GM18519 (cell line): ENCODE data around the gene RNU4-1.
"Not testable (repeated sequence)": the region's sequence is repeated elsewhere in the genome, so short reads cannot be mapped to it uniquely, and the experiment has no call there.

Source experiments
- ATAC-seq: cut with Tn5 transposase; IDR thresholded peaks from one replicate; pipeline ENCODE4 v1.9.1; 2021; ENCODE audit warnings: mild to moderate bottlenecking, moderate library complexity; ENCODE audit not compliant: unreplicated experiment, low FRiP score

RNU4-1 gene

DNA sequence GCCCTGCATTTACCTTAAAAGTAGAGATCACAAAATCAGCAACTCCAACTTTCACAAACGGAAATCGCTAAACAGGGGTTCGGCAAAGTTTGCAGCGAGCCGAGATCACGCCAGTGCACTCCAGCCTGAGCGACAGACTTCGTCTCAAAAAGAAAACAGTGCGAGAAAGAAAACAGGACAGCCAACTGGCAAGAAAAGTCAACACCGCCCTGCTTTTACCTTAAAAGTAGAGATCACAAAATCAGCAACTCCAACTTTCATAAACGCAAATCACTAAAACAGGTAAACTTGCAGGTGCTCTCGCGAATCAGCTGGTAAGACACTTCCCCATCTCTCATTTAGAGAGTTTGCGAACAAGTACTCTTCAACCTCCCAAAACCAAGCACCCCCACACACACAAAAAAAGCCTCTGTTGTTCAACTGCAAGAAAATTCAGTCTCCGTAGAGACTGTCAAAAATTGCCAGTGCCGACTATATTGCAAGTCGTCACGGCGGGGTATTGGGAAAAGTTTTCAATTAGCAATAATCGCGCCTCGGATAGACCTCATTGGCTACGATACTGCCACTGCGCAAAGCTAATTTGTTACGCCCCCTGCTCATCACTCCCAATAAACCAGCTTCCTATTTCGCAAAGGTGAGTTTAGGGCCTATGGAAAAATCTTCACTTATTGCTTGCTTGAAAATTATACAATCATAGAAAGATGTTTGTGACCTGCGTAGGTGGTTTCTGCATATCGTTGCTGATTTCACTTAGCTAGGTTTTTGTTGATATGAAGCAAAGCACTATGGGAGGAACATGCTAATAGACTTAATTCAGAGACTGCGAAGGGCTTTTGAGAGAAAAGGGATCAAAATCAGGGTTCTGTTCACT is at the start of gene RNU4-1:
Gene RNU4-1, minus strand, starts transcription at position 577 of the 871 bp plus-strand sequence.
- no peak for ATAC-seq

DNA sequence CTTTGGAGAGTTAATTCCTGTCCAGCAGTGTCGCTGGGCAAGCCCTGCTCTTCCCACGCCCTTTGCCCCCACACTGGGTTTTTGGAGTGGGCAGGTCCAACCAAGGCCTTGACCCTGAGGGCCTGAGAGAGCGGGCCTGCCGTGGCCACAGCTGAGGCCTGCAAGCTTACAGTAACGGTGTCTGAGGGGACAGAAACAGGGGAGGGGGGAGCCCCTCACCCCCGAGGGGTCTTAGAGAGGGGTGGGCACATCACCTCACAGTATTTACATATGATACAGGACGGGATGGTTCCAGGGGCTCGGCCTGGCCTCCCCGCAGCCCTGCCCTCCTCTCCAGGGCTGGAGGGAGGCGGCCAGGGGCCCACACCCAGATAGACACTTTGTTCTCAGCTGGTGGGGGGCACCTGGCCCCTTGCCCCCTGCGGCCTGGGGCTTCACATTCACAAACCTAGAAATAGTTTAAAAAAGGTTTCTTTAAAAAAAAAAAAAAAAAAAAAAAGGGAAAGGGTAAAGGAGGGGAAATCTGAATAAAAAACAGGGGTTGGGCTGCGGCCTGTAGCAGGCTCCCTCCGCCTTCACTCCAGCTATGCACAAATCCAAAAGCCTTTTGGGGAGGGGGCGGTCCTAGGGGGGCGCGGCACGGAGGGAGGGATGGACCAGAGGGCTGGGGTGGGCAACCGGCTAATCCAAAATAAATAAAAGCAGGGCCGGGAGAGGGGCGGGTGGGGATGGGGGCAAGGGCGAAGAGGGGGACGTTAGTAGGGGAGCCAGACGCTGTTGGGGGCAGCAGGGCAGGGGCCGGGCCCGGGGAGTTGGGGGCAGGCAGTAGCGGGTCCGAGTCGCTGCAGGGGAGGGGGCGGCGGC is 49.4 kb upstream of the RNU4-1 start:
- no peak for ATAC-seq

DNA sequence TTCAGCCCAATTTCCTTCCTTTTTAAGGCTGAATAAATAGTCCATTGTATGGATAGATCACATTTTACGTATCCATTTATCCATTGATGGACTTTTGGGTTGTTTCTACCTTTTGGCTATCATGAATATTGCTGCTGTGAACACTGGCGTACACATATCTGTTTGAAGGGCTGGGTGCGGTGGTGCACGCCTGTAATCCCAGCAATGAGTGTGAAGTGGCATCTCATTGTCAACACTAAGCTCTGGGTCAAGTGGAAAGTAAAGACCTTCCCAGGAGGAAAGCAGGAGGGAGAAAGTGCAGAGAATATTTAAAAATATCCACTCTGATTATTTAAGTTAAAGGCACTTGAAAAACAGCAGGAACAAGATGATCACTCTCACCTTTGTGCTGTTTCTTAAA is 46.2 kb upstream of the RNU4-1 start:
- ATAC-seq: no peak

DNA sequence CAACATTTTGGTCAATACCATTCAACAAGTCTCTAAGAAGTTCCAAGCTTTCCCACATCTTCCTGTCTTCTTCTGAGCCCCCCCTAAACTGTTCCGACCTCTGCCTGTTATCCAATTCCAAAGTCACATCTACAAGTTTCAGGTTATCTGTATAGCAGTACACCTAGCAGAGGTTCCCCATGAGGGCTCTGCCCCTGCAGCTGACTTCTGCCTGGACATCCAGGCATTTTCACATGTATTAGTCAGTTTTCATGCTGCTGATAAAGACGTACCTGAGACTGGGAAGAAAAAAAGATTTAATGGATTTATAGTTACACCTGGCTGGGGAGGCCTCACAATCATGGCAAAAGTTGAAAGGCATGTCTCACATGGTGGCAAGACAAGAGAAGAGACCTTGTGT is 44.7 kb upstream of the RNU4-1 start:
- no peak for ATAC-seq

DNA sequence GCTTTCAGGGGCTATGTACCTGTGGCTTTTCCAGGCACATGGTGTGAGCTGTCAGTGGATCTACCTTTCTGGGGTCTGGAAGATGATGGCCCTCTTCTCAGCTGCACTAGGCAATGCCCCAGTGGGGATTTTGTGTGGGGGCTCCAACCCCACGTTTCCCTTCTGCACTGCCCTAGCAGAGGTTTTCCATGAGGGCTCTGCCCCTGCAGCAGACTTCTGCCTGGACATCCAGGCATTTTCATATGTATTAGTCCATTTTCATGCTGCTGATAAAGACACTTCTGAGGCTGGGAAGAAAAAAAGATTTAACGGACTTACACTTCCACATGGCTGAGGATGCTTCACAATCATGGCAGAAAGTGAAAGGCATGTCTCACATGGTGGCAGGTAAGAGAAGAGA is 43.4 kb upstream of the RNU4-1 start:
- not testable (repeated sequence) for ATAC-seq

DNA sequence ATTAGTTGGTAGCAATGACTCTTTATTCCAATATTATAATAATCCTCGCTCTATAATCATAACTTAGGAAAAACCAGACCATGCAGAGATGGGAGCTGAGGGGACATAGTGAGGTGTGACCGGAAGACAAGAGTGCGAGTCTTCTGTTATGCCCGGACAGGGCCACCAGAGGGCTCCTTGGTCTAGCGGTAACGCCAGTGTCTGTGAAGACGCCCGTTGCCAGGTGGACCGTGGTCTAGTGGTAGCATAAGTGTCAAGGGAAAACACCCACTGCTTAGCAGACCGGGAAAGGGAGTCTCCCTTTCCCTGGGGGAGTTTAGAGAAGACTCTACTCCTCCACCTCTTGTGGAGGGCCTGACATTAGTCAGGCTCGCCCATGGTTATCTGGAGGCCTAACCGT is 42.4 kb upstream of the RNU4-1 start:
- not testable (repeated sequence) for ATAC-seq

DNA sequence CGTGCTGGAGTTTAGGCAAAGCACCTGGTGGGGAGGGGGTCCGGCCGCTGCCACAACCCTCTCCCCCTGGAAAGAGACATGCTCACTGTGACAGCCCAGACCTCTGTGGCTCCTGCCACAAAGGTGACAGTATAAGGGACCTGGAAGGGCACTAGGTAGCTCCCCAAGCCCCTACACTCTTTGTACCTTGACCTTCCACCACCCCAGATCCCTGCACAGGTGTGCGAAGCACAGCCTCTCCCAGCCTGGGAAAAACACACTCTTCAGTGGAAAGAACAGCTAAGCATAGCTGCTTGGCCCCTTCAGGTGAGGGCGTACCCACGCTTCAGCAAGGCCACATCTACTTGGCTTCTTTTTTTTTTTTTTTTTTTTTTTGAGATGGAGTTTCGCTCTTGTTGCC is 39.5 kb upstream of the RNU4-1 start:
- ATAC-seq: no peak

DNA sequence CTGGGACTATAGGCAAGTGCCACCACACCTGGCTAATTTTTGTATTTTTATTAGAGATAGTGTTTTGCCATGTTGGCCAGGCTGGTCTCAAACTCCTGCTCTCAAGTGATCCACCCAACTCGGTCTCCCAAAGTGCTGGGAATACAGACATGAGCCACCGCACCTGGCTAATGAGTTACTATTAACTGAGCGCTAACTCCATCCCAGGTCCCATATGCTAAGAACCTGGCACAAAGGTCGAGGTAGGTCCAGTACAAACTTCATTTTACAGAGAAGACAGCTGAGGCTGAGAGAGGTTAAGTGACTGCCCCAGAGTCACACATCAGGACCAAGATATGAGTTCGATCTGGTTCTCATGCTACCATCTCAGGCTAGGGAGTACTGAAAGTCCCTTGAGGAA is 39.0 kb upstream of the RNU4-1 start:
- no peak for ATAC-seq

DNA sequence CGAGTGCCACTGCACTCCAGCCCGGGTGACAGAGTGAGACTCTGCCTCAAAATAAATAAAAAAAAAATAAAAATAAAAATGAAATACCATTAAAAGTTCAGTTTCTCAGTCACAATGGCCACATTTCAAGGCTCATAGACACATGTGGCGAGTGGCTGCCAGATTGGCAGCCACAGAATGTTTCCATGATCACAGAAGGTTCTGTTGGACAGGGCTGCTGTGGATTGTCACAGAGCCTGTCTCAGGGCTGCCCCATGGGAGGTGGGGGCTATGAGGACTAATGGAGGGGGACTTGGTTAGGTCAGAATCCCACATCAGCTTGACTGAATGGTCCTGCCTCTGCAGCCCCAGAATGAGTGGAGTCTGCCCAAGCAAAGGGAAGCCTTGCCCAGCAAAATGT is 38.4 kb upstream of the RNU4-1 start:
- ATAC-seq: no peak

DNA sequence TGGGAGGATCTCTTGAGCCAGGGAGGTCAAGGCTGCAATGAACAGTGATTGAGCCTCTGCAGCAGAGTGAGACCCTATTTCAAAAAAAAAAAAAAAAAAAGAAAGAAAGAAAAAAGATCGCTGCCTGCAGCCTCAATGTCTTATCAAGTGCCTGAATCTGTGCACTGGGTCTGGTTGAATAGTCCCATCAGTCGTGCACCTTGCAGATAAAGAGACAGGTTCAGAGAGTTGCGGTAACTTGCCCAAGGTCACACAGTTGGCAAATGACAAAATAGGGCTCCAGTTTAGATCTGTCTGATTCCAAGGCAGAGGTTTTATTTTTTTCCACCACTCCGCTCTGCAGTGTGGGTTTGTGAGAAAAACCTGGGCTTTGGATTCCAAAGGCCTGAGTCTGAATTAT is 35.2 kb upstream of the RNU4-1 start:
- ATAC-seq: no peak

DNA sequence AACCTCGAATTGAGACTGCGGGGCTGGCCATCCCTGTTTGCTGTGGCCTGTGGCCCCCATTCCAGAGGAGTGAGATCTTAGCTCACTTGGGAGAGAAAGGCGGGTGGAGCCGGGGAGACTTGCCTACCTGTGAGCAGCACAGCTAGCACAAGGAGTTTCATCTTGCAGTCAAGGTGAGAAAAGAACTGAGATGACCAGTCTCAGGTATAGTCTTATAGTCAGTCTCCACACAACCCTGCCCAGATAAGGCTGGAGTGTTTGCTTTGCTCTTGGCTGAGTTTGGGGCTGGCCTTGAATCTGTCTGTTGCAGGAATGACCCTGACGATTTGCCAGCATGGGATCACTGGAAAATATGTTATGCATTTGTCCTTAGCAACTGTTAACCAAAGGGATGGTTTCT is 34.6 kb upstream of the RNU4-1 start, which contains the start of gene PLA2G1B:
Gene PLA2G1B, minus strand, starts transcription at position 187 of the 400 bp plus-strand sequence. Its CDS starts 26 bp downstream, at position 161.
- no peak for ATAC-seq

DNA sequence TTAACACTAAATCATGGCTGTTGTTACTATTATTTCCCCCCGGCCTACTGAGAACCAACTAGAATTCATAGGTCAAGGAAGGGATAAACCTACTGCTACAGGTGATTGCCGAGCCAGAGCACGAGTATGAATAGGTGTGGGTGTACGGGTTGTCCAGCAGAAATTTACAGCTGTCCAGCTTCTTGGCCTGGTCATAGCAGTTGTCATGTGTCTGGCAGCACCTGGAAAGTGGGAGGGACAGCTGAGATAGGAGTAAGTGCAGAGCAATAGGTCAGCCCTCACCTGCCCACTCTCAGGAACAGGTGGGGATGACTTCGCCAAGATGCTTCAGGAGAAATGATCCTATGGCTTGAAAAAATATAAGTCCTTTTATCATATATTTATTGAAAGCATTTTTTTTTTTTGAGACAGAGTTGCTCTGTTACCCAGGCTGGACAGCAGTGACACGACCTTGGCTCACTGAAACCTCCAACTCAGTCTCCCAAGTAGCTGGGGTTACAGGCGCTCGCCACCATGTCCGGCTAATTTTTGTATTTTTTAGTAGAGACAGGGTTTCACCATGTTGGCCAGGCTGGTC is 31.9 kb upstream of the RNU4-1 start:
- ATAC-seq: no peak

DNA sequence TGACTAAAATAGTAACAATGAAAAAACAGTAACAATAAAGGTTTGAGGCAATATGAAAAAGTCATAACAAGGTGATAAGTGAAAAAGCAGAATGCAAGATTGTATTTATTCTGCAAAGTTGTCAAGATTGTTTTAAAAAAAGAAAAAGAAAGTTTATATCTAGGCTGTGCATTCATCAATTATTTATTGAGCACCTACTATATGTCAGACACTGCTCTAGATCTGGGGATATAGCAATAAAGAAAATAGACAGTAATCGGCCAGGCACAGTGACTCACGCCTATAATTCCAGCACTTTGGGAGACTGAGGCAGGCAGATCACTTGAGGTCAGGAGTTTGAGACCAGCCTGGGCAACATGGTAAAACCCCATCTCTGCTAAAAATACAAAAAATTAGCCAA is 30.7 kb upstream of the RNU4-1 start:
- ATAC-seq: no peak

DNA sequence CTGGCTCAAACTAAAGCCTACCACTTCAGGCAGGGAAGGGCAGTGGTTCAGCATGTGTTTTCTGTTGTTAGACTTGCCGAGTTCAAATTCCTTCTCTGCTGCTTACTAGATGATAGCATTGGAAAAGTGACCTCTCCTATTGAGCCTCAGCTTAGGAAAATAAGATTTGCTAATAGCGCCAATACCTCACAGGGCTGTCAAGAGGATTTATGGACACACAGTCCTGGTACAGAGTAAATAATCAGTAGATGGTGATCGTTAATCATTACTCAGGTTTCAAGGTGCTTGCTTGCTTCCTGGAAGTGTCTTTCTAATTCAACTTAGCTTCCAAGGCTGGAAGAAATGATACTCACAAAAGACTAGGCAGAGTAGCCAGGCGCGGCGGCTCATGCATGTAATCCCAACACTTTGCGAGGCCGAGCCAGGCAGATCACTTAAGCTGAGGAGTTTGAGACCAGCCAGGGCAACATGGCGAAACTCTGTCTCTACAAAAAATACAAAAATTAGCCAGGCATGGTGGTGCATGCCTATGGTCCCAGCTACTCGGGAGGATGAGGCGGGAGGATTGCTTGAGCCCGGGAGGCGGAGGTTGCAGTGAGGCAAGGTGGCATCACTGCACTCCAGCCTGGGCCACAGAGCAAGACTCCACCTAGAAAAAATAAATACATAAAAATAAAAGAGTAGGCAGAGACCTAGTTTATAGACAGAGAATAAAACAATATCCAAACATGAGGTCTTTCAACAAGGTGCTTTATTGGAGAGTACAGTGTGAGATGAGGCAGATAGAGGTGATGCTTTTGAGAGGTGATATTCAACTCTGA is 28.6 kb upstream of the RNU4-1 start:
- ATAC-seq: no peak

DNA sequence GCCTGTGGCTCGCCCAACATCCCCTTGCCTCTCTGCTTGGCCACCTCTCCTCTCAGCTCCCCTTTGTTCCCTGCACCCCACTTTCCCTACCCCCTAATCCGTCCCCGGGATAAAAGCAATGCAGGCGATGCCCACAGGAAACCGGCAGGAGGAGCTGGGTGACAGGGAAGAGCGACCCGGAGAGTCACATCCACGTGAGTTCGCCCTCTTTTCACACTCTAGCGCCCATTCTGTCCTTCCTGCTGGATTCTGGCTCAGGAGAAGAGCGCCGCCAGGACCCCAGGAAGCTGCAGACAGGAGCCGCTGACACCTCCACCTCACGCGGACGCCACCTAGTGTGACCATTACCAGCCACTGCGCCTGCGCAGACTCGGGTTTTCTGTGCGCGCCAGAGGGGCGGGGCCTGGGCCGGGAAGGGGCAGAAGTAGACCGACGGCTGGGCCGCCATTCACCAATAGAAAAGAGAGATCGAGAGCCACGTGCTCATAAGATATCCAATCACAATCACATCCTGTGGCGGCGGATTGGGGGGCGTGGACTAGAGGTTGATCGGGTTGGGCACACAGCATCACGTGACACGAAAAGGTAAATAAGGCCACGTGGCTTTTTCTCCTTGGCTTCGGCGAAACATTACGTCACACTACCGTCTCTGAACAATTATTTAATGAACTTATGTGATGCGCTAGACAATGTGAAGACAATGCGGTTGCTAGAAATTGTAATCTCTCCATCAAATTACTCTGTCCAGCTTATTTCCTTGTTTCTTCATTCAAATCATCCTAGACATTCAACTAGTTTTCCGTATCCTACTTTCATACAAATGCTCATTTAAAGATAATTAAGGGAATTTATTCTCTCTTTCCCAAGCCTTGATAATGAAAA is 24.4 kb upstream of the RNU4-1 start:
- ATAC-seq: peak; percentile 97

DNA sequence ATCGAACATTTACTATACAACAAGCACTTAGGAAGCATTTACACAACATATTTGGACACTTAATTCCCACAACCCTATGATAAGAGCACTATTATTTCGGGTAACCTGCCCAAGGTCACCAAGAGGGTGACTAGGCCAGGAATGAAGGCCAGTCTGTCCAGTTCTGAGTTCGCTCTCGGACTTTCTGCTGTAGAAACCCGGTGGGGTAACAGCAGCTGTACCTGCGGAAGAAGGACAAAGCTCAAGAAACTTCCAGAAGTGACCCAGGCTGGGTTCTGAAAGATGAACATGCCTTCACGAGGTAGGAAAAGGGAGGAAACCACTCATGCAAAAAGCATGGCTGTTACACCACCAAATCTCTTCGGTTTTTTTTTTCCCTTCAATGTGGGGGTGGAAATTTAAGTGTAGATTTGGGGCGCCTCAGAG is 23.8 kb upstream of the RNU4-1 start:
- ATAC-seq: no peak

DNA sequence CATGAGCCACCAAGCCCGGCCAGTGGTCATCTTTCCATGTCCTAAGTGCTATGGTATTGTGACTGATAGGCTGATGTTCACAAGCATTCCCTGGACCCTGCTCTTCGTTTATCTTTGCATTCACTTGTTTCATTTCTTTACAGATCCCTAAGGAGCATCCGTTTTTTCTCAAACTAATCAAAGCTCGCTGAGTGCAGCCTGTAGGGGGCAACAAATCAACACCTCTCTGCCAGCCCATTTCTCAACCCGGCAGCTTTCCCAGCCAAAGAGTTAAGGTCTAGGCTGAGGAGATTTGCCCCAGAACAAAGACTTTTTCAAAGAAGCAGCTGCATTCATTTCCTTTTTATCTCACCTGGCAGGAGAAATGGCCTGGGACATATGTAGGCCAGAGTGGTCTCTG is 21.2 kb upstream of the RNU4-1 start:
- no peak for ATAC-seq

DNA sequence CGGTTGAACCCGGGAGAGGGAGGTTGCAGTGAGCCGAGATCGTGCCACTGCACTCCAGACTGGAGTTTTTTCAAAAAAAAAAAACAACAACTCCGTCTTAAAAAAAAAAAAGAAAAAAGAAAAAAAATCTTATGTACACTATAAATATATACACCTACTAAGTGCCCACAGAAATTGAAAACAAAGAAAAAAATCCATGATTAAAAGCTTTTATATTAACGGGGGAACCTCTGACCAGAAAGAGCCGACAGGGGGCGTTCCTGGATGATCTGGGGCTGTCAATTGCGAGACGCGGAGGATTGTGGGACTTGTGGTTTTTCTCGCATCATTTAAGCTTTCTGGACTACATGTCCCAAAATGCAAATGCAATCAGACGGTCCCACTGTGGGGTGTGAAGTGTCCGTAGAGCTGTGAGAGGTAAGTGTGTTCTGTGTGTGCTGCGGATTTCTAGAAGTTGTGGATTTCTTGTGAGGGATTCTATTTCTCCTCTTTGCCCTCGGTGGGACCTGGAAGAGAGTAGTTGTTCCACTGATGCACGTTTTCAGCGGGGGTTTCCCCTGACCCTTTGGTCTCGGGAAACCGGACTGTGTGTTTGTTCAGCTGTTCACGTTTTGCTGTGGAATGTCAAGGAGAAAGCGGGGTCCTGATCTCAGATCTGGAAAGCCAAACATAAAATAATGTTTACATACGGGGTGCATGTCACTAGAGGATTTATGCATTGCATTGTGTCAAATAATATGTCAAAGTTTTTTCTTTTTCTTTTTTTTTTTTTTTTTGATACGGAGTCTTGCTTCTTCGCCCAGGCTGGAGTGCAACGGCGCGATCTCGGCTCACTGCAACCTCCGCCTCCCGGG is 9.2 kb upstream of the RNU4-1 start, which contains the start of gene SIRT4:
Gene SIRT4, plus strand, starts transcription at position 360 of the 854 bp plus-strand sequence. CDS start 1,241 bp downstream, outside the sequence.
- ATAC-seq: peak; percentile 89
